ENCODE results near the gene MED9.

DNA sequence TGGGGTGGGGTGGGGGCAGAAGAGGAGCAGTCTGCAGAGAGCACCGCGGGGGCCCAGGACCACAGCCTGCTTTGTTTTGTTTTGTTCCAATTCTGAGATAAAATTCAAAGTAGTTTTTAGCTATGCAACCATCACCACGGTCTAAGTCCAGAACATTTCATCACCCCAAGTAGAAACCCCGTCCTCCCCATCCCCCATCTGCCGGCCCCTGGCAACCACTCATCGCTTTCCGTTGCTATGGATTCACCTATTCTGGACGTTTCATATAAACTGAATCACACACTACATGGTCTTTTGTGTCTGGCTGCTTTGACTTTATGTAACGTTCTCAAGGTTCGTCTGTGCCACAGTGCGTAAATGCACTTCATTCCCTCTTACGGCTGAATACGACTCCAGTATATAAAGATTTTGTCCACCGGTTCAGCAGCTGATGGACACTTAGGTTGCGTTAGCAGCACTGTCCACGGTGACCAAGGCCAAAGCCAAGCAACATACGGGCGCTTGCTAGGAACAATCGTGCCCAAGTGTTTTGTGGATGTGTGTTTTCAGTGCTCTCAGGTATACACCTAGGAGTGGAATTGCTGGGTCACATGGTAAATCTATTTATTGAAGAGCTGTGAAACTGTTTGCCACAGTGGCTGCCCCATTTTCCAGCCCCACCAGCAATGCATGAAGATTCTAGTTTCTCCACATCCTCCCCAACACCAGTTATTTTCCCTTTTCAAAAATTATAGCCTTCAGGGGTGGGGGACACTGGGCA is 47.1 kb downstream of the MED9 start:
- TF ChIP-seq, protein P1, sequence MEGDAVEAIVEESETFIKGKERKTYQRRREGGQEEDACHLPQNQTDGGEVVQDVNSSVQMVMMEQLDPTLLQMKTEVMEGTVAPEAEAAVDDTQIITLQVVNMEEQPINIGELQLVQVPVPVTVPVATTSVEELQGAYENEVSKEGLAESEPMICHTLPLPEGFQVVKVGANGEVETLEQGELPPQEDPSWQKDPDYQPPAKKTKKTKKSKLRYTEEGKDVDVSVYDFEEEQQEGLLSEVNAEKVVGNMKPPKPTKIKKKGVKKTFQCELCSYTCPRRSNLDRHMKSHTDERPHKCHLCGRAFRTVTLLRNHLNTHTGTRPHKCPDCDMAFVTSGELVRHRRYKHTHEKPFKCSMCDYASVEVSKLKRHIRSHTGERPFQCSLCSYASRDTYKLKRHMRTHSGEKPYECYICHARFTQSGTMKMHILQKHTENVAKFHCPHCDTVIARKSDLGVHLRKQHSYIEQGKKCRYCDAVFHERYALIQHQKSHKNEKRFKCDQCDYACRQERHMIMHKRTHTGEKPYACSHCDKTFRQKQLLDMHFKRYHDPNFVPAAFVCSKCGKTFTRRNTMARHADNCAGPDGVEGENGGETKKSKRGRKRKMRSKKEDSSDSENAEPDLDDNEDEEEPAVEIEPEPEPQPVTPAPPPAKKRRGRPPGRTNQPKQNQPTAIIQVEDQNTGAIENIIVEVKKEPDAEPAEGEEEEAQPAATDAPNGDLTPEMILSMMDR (conservative IDR thresholded peaks at IDR 0.05; ENCODE audit: low read depth, low read length): no peak
- TF ChIP-seq EZH2 (IDR thresholded peaks at IDR 0.05; ENCODE audit: borderline replicate concordance, low read depth, low read length, poor library complexity, severe bottlenecking): no peak
